GM18526 (cell line): Measurements from ENCODE around the gene SLC39A11.

Source experiments
- POLR2A ChIP-seq: IDR thresholded peaks from 3 replicates; pipeline ENCODE4 v1.6.1; 2011; ENCODE audit not compliant: insufficient read length; ENCODE audit errors: extremely low read depth

Gene SLC39A11

GRCh38 chr17:73010414-73010813 is 82.1 kb downstream of the SLC39A11 start:
- no peak for TF ChIP-seq POLR2A

GRCh38 chr17:73007407-73007806 is 85.1 kb downstream of the SLC39A11 start:
- TF ChIP-seq POLR2A, result no peak

GRCh38 chr17:73005360-73005759 is 87.1 kb downstream of the SLC39A11 start:
- TF ChIP-seq POLR2A, result no peak

GRCh38 chr17:73003487-73003886 is 89.0 kb downstream of the SLC39A11 start:
- no peak for TF ChIP-seq POLR2A

GRCh38 chr17:73000832-73001231 is 91.7 kb downstream of the SLC39A11 start:
- no peak for TF ChIP-seq POLR2A

- TF ChIP-seq POLR2A, result no peak
Observed at GRCh38 chr17:72998343-72998742, 94.1 kb downstream of the SLC39A11 start.

- TF ChIP-seq POLR2A, result no peak
Observed at GRCh38 chr17:72997559-72997958, 94.9 kb downstream of the SLC39A11 start.

GRCh38 chr17:72996791-72997190 is 95.7 kb downstream of the SLC39A11 start:
- no peak for TF ChIP-seq POLR2A

- no peak for TF ChIP-seq POLR2A
Observed at GRCh38 chr17:72995008-72995656, 97.4 kb downstream of the SLC39A11 start.

GRCh38 chr17:72991651-72992050 is 100.8 kb downstream of the SLC39A11 start:
- TF ChIP-seq POLR2A, result no peak

- no peak for TF ChIP-seq POLR2A
Observed at GRCh38 chr17:72989074-72989610, 103.3 kb downstream of the SLC39A11 start.

GRCh38 chr17:72988451-72988850 is 104.0 kb downstream of the SLC39A11 start:
- no peak for TF ChIP-seq POLR2A

GRCh38 chr17:72987166-72987565 is 105.3 kb downstream of the SLC39A11 start:
- TF ChIP-seq POLR2A, result no peak

- TF ChIP-seq POLR2A, result no peak
Observed at GRCh38 chr17:72985882-72986720, 106.4 kb downstream of the SLC39A11 start.

GRCh38 chr17:72984926-72985325 is 107.6 kb downstream of the SLC39A11 start:
- no peak for TF ChIP-seq POLR2A
